ENCODE results near the gene DLX5.
A peak's percentile ranks its signal among the peaks of the same experiment; 100 is the strongest.
"Not testable (repeated sequence)": the region's sequence is repeated elsewhere in the genome, so short reads cannot be mapped to it uniquely, and the experiment has no call there.

DLX5 gene

GRCh38 chr7:97024209-97025129 lies at the start of gene DLX5:
Gene DLX5 (minus strand): TSS chr7:97024831. CDS start chr7:97024623, 208 bp downstream.
- DNase-seq, result peak; percentile 80

DNA sequence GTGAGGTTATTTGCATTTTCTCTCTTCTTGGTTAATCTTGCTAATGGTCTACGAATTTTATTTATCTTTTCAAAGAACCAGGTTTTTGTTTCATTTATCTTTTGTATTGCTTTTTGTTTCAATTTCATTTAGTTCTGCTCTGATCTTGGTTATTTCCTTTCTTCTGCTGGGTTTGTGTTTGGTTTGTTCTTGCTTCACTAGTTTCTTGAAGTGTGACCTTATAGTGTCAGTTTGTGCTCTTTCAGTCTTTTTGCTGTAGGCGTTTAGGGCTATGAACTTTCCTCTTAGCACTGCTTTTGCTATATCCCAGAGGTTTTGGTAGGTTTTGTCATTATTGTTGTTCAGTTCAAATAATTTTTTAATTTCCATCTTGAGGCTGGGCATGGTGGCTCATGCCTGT lies 47.4 kb upstream of the DLX5 start:
- not testable (repeated sequence) for DNase-seq

DNA sequence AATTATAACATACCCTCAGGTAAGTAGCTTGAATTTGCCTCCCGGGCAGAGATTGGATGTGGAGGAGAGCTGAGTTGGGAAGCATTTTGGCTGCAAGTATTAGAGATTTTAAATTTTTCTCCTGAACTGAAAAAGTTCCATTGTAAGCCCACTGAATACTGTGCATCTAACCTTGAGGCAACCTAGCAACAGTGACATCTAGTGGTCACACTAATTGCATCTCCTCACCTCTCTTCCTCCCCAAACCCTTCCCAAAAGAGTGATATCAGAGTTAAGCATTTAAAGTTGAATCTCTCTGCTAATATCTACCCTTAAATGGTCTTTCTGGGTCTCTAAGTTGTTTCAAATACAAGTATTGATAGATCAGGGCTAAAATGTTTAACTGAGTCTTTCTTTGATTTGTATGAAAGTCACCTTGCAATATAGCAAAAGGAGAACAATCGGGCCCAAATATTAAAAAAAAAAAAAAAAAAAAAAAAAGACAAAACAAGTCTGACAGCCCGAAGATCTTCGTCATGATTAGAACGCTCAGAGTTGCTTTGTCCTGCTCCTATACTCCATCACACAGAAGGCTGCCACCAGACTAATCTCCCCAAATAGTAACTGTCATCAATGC lies 40.4 kb upstream of the DLX5 start:
- DNase-seq, result no peak

- DNase-seq, result no peak
Observed at GRCh38 chr7:97064020-97064419, 39.4 kb upstream of the DLX5 start.

DNA sequence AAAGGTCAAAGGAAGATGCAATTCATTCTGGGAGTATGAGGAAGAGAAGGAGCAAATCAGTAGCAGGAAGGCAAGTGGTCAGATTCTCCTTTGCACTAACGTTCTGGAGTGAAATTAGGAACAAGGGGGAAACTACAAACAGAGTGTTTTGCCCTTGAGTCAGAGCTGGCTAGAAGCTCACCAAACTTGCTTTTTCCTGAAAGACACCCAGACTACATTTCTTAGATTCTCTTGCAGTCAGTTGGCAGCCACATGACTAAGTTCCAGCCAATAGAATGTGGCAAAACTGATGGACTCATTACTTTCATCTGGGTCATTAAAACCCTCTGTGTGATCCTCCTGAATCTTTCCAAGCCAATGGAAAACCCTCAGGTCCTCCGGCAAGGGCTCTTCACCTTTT lies 18.6 kb upstream of the DLX5 start:
- no peak for DNase-seq

- no peak for DNase-seq
Observed at GRCh38 chr7:97039374-97040065, 14.9 kb upstream of the DLX5 start.

DNA sequence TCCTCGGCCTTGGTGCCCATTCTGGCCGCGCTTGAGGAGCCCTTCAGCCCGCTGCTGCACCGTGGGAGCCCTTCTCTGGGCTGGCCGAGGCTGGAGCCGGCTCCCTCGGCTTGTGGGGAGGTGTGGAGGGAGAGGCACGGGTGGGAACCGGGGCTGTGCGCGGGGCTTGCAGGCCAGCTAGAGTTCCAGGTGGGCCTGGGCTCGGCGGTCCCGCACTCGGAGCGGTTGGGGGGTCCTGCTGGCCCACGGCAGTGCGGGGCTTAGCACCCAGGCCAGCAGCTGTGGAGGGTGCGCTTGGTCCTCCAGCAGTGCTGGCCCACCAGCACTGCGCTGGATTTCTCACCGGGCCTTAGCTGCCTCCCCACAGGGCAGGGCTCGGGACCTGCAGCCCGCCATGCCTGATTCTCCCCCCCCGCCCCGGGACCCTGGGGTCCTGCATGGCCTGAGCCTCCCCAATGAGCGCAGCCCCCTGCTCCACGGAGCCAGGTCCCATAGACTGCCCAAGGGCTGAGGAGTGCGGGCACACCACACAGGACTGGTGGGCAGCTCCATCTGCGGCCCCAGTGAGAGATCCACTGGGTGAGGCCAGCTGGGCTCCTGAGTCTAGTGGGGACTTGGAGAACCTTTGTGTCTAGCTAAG lies 9.7 kb upstream of the DLX5 start:
- DNase-seq, result not testable (repeated sequence)

DNA sequence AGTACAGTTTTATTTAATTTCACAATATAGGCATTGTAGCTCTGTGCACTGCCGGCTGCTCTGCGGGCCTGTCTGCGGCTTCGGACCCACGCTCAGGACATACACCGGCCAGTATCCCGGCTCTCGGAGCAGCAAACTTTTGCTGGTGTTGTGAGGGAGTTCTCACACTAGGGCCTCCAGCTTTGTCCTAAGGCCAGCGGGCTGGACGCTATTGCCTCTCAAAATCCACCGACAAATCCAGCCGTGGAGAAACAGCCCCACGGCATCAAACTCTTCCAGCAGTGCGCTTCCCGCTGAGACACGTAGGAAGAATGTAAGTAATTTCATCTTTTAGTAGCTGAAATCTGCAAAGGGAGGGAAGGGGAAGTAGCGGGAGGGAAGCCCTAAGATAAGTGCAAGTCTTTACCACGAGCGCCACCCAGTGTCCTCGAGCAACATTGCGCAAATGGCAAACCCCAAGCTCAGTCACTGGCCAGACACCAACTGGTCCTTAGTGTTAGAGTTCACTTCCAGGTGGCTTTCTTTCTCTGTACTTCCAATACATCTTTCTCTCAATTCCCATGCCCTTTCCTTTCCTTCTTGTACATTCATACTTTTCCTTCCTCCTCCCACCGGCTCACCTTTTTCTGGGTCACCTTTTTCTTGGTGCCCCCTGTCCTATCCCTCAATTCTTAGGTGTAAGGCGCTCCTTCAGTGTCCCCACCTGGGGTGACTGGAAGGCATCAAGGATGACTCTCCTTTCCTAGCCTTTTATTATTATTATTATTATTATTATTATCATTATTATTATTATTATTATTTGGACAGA lies 3.0 kb upstream of the DLX5 start:
- DNase-seq, result peak; percentile 87

- DNase-seq, result peak; percentile 44
Observed at GRCh38 chr7:97026715-97027426, 2.2 kb upstream of the DLX5 start.

DNA sequence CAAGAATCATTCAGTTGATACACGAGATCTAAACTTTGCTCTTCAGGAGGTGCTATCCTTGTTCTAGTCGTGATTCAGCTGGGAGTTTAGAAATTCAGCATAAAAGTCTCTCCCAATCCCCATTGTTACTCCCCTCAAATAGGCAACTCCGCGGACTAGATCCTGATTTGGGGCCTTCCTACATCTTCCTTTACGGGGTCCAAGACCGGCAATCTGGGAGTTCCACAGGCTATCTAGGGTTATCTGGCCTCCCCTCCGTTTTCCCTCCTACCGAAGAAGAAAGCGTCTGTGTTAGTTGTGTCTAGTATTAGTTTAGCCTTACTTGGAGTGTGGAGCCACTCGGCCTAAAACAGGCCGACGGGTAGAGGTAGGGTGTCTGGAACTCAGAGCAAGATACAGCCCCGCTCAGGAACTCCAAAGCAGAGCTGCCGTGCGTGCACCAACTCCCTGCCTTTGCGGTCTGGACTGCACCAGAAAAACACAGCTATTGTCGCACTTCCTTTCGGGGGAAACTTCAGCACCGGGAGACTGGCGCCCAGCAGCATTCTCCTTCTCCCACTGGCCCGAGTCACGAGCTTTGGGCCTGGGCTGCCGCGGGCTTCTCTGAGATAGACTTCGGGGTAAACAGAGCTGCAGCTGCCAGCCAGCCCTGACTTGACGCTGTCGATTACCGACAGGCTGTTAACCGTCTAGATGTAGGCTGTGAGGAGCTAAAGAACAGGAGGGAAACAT lies 1.5 kb upstream of the DLX5 start:
- no peak for DNase-seq

GRCh38 chr7:97025130-97025499 lies 484 bp upstream of the DLX5 start:
- no peak for DNase-seq

DNA sequence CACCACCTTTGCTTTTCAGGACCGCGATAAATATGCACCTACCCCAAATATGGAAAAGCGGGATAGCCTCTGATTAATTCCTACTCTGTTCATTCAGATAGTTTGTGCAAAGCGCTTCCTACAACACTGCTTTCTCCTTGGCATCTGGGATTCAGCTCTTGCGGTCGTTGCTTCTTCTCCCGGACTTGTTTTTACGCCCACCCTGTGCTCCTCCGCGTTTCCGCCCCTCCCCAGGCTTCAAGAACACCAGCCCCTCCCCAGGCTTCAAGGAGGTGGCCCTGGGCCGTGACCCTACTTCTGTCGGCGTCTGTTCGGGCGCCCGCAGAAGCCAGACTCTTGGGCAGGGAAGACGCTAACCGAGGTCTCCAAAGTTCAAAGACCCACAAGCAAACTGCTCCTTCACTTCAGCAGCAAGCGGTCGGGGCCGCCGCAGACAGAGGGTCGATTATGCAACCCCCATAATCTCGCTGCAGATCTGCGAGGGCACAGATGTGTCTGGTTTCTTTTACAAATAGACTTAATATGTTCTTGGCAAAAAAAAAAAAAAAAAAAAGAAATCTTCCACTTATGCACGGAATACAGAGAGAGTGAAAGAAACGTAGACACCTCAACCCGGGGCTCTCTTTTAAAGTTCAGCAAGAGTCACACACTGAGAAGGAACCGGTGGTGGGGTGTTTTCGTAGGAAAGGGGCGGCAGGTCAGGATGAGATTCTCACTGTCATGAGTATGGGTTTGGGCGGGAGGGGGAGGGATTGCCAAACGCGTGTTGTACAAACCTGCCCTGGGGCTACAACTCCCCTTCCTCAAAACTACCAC lies 1.9 kb downstream of the DLX5 start:
- DNase-seq, result peak; percentile 56

DNA sequence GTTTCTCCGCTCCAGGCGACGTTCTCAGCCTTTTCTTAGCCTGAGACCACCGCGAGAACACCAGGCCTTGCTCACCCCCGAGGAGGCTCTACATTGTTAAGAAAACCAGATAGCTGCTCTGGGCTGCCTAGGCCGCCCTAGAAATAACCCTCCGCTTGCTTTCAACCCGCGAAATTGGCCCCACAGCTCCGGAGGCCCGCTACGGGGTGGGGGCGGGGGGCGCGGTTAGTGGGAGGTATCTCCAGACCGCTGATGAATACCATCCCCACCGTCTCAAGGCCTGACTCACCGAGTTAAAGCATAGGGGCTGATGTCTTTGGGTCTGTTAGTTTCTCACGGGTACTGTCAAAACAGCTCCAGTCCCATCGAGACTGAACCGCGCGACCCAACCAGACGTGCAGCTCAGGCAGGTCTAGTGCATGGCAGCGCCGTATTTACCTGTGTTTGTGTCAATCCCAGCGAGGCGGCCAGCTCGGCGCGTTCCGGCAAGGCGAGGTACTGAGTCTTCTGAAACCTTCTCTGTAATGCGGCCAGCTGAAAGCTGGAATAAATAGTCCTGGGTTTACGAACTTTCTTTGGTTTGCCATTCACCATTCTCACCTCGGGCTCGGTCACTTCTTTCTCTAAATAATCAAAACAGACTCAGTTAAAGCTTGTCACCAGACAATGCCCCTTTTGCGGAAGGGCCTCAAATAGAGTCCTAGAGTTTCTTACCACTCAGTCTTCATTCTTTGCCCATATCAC lies 2.7 kb downstream of the DLX5 start:
- DNase-seq, result peak; percentile 60

DNA sequence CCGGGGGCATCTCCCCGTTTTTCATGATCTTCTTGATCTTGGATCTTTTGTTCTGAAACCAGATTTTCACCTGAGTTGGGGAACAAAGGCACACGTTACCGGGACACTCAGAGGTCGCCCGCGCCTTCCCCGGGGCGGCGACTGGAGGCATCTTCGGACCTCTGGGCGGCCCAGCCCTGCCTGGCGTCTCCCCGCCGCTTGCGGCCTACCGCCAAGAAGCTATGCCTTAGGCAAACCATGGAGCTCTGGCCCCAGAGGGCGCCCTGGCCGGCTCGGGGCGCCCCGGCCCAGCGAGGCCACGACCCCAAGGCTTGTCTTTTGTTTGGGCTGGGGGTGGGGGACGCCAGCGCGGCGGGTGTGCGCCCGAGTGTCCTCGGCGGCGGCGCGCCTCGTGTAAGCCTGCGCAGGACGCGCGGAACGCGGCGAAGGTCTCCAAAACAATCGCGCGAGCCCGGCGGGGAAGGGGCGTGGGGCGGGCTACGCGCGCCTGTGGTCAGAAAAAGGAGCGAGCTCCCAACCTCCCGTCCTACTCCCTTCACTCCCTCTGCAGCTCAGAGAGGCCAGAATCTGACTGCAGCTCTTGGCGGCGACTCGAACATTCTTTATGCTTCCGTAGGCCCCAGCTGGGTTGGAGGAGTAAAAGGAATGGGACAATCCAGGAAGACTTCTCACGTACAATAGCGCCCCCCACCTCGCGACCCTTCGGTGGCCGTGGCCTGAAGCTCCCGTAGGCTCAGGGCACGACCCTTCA lies 3.5 kb downstream of the DLX5 start:
- DNase-seq, result peak; percentile 64

GRCh38 chr7:97020601-97020995 lies 4.0 kb downstream of the DLX5 start:
- DNase-seq, result no peak

DNA sequence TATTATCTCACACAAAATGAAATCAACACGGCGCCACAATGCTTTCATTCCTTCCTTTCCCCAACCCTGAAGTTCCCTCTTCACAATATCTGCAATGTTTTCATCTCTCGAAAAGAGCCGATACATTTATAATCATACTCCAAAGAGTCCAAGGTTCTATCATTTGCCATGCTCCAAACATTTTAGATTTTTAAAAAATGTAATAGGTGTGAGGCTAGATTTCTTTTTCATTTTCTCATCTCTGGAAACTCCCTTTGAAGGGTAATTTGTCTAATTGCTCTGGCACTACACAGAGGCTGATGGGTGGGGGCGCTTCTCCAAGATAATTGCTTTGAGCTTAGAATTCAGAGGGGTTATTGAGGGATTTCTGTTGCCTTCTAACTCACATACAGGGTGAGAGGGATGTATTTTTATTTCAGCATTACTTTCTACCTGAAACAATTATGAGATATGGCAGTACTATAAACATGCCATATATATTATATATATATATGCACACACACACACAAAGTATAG lies 4.9 kb downstream of the DLX5 start:
- no peak for DNase-seq

- peak; percentile 49 for DNase-seq
Observed at GRCh38 chr7:97018791-97019531, 5.7 kb downstream of the DLX5 start.
